Activated CD8-positive, alpha-beta T cell treated with anti-CD3 and anti-CD28 coated beads for 36 hours (primary cell): ENCODE results near the gene KCNJ3. TPM values are rescaled to one million over a fixed set of nuclear protein-coding genes. Genes with fewer than 3 reads are reported as not detected.

Experiments
- ATAC-seq: fragments of 200-7000 bp; cut with Tn5 transposase; one replicate; pipeline ENCODE4 v1.10.0; 2021; ENCODE audit warnings: mild to moderate bottlenecking, moderate library complexity
- CTCF ChIA-PET: fragments of 350-600 bp; sonication (Branson Sonifier 250); formaldehyde crosslinking; loops from one replicate; lab custom pipeline; 2021; ENCODE audit warnings: antibody characterized with exemption; lab: Charles Lee
- POLR2A ChIA-PET: fragments of 350-600 bp; sonication (Branson Sonifier 250); formaldehyde crosslinking; loops from one replicate; lab custom pipeline; 2021; ENCODE audit warnings: antibody characterized with exemption; lab: Charles Lee
- DNase-seq: peaks from one replicate; pipeline ENCODE4 v3.0.0-alpha.2; 2020
- H3K27ac Mint-ChIP-seq: one replicate; pipeline ENCODE4 v1.8.0; 2021; ENCODE audit warnings: mild to moderate bottlenecking, mixed read lengths
- H3K27me3 Mint-ChIP-seq: one replicate; pipeline ENCODE4 v1.8.0; 2021; ENCODE audit warnings: mixed read lengths
- H3K36me3 Mint-ChIP-seq: one replicate; pipeline ENCODE4 v1.8.0; 2021; ENCODE audit warnings: low read depth, mixed read lengths
- H3K4me1 Mint-ChIP-seq: one replicate; pipeline ENCODE4 v1.8.0; 2021; ENCODE audit warnings: low read depth, mixed read lengths
- H3K4me3 Mint-ChIP-seq: one replicate; pipeline ENCODE4 v1.8.0; 2021; ENCODE audit warnings: mild to moderate bottlenecking, moderate library complexity, mixed read lengths
- H3K9me3 Mint-ChIP-seq: one replicate; pipeline ENCODE4 v1.8.0; 2021; ENCODE audit warnings: mixed read lengths
- CTCF ChIP-seq: fragments of 200-600 bp; IDR thresholded peaks from one replicate; pipeline ENCODE4 v1.8.0; 2022; ENCODE audit warnings: antibody characterized with exemption, mild to moderate bottlenecking
- intact Hi-C: fragments of 100-400 bp; cut with micrococcal nuclease; formaldehyde crosslinking; loops from one replicate; pipeline ENCODE4 v1.10.0; 2022
- total RNA-seq, 2 experiments: library from RNA; stranded (reverse); gene quantifications; one replicate each; pipeline ENCODE4 v1.2.3, GENCODE V29; 2021

The KCNJ3 gene
- total RNA-seq, 2 experiments from 2014 or later, result not detected

DNA sequence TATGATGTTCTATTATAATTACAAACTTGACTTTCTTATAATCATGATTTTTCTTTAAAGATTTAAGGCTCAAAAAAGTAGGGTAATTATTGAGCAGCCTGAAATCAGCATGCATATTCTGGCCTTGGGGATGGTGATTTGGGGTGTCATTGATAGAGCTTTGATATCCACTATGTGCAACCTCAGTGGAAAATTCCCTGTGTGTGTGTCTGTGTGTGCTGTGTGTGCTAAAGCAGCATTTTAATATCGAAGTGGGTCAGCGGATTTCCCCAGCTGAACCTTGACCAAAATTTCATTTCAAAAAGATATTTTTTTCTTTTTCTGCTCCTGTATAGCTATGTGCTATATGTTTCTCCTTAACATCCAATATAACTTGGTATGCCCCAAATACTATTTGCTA lies 11.6 kb downstream of the KCNJ3 start:
- CTCF ChIA-PET, result interaction anchor here (0.8 kb wide), 1 partner anchor 18 kb away, joined by 3 read pairs; no protein-coding TSS in a partner anchor
- POLR2A ChIA-PET, result no interaction called here
- Mint-ChIP-seq H3K27me3 (no peaks in the 10 kb centered on the region), H3K36me3 (no peaks in the 10 kb centered on the region), H3K27ac (no peak overlapping the region), H3K9me3 (no peaks in the 10 kb centered on the region), H3K4me1 (no peaks in the 10 kb centered on the region), H3K4me3 (no peak overlapping the region)
- intact Hi-C loops, result no loop called here
- no peak for ATAC-seq
- TF ChIP-seq CTCF, result no peak
- no peak for DNase-seq

- CTCF ChIA-PET, result interaction anchor here (0.8 kb wide), 1 partner anchor 18 kb away, joined by 3 read pairs; no protein-coding TSS in a partner anchor
- H3K4me1 Mint-ChIP-seq, result no peaks in the 10 kb centered on the region
Observed at GRCh38 chr2:154710685-154711084, 12.2 kb downstream of the KCNJ3 start.

DNA sequence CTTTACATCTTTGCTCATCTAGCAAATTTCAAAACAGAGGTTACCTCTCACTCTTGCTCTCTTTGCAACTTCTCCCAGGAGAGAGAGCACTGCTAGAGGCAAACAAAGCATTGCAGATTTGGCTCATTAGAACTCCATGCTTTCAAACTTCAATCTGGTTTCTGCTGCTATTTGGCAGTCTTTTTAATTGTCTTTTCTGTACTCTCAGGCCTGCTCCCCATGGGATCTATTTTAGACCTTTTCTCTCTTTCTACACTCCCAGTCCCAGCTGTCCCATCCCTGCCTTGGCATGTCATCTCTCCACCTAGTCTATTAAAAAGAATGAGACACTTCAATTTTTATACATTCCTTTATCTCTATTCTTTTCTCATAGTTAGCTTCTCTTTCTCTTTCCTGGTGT lies 15.2 kb downstream of the KCNJ3 start:
- Mint-ChIP-seq H3K9me3 (no peaks in the 10 kb centered on the region), H3K4me1 (no peaks in the 10 kb centered on the region), H3K4me3 (no peak overlapping the region), H3K27me3 (no peaks in the 10 kb centered on the region), H3K27ac (no peak overlapping the region), H3K36me3 (no peaks in the 10 kb centered on the region)
- DNase-seq (no peak), ATAC-seq (no peak)
- ChIA-PET POLR2A (no interaction called here), CTCF (interaction anchor here (1.1 kb wide), 1 partner anchor 234 kb away, joined by 3 read pairs; no protein-coding TSS in a partner anchor)
- no peak for TF ChIP-seq CTCF
- intact Hi-C loops, result no loop called here

More at GRCh38 chr2:154710685-154711084, 12.2 kb downstream of the KCNJ3 start:
- H3K4me3 Mint-ChIP-seq, result no peak overlapping the region
- H3K27ac Mint-ChIP-seq, result no peak overlapping the region
- DNase-seq (no peak), ATAC-seq (no peak)
- H3K27me3 Mint-ChIP-seq, result no peaks in the 10 kb centered on the region
- intact Hi-C loops, result no loop called here
- TF ChIP-seq CTCF, result no peak
- H3K9me3 Mint-ChIP-seq, result no peaks in the 10 kb centered on the region
- no peaks in the 10 kb centered on the region for H3K36me3 Mint-ChIP-seq
- POLR2A ChIA-PET, result no interaction called here

- H3K36me3 Mint-ChIP-seq, result no peaks in the 10 kb centered on the region
- DNase-seq (no peak), ATAC-seq (no peak)
- intact Hi-C loops, result no loop called here
- H3K27me3 Mint-ChIP-seq, result no peaks in the 10 kb centered on the region
- ChIA-PET CTCF (no interaction called here), POLR2A (interaction anchor here (0.5 kb wide), 1 partner anchor 88 kb away, joined by 3 read pairs; no protein-coding TSS in a partner anchor)
- H3K4me1 Mint-ChIP-seq, result no peaks in the 10 kb centered on the region
- no peaks in the 10 kb centered on the region for H3K9me3 Mint-ChIP-seq
- TF ChIP-seq CTCF, result no peak
- no peak overlapping the region for H3K27ac Mint-ChIP-seq
- no peak overlapping the region for H3K4me3 Mint-ChIP-seq
Observed at GRCh38 chr2:154720651-154721050, 22.2 kb downstream of the KCNJ3 start.

- no peaks in the 10 kb centered on the region for H3K9me3 Mint-ChIP-seq
- no peak overlapping the region for H3K4me3 Mint-ChIP-seq
- no peaks in the 10 kb centered on the region for H3K4me1 Mint-ChIP-seq
- ATAC-seq, result no peak
- no peak overlapping the region for H3K27ac Mint-ChIP-seq
- intact Hi-C loops, result no loop called here
- ChIA-PET CTCF (no interaction called here), POLR2A (no interaction called here)
- no peak for DNase-seq
- no peak for TF ChIP-seq CTCF
- H3K27me3 Mint-ChIP-seq, result no peaks in the 10 kb centered on the region
- no peaks in the 10 kb centered on the region for H3K36me3 Mint-ChIP-seq
Observed at GRCh38 chr2:154724194-154724797, 25.8 kb downstream of the KCNJ3 start.
